ENCODE results near the gene KIF1B. TPM values are rescaled to one million over a fixed set of nuclear protein-coding genes. Genes with fewer than 3 reads are reported as not detected.

KIF1B gene
- total and polyA plus RNA-seq, 10 of the 15 experiments (the other 5 are each of a cell fraction or from before 2014, with no cell fraction given): 2.1 to 16.5 (median 8.7) TPM

- no peaks in the 10 kb centered on the region for H4K20me1 ChIP-seq (ENCODE audit: control insufficient read depth, insufficient read depth)
- FAIRE-seq: no peak
- no peaks in the 10 kb centered on the region for H3K4me1 ChIP-seq (ENCODE audit: control insufficient read depth, insufficient read depth, low read length)
- H3K27ac ChIP-seq (ENCODE audit: control insufficient read depth, insufficient read depth): no peak overlapping the region
- ChIA-PET SMC1A (ENCODE audit: uncharacterized antibody, unreplicated experiment) (interaction anchor here (1.2 kb wide), 1 partner anchor 10 kb away, joined by 3 read pairs; no protein-coding TSS in a partner anchor), RAD21 (ENCODE audit: unreplicated experiment) (no interaction called here), POLR2A (no interaction called here), CTCF (interaction anchor here (2.1 kb wide), 1 partner anchor 106 kb away, joined by 6 read pairs; the partner anchor contains the start of gene KIF1B)
- no peak overlapping the region for H3K4me3 ChIP-seq
- no peaks in the 10 kb centered on the region for H3K9me3 ChIP-seq (replicated peaks; ENCODE audit: control insufficient read depth, insufficient read depth, low read length)
- no peak overlapping the region for H3K9ac ChIP-seq (ENCODE audit: control insufficient read depth, insufficient read depth, low read length)
- intact Hi-C loops (cut with micrococcal nuclease; ENCODE audit: unreplicated experiment) (no loop called here), in situ Hi-C loops (cut with MboI) (no loop called here)
- no peak overlapping the region for H2AFZ ChIP-seq (ENCODE audit: control insufficient read depth, low read depth, low read length)
- no peak for TF ChIP-seq SREBF2 (IDR thresholded peaks at IDR 0.05; ENCODE audit: low read length)
- no peak for TF ChIP-seq HSF1 (IDR thresholded peaks at IDR 0.05; ENCODE audit: low read depth, low read length)
- no peak for TF ChIP-seq ETV6 (conservative IDR thresholded peaks at IDR 0.05 in 1 of 2, IDR thresholded peaks at IDR 0.05 in 1 of 2; ENCODE audit: borderline replicate concordance in 1 of 2, low read depth in 1 of 2)
- no peak for TF ChIP-seq FOXK2 (IDR thresholded peaks at IDR 0.05)
- no peak for TF ChIP-seq SMARCA5 (IDR thresholded peaks at IDR 0.05)
- no peak for TF ChIP-seq NFYB (IDR thresholded peaks at IDR 0.05; ENCODE audit: insufficient read depth, low read depth, low read length)
- TF ChIP-seq TCF12 (IDR thresholded peaks at IDR 0.05; ENCODE audit: low read depth, low read length): no peak
- H3K27me3 ChIP-seq (replicated peaks in 1 of 2; ENCODE audit: control insufficient read depth in 2 of 2, insufficient read depth in 2 of 2, low read length in 1 of 2): no peaks in the 10 kb centered on the region
- no peak overlapping the region for H3K4me2 ChIP-seq (ENCODE audit: control insufficient read depth, insufficient read depth)
- no TSS peak for BruUV-seq (replicated peaks)
- no peaks in the 10 kb centered on the region for H3K79me2 ChIP-seq (ENCODE audit: control insufficient read depth, insufficient read depth, low read length)
- DNase-seq (ENCODE audit: low read depth, low spot score): no peak
- WGBS (ENCODE audit: insufficient coverage, insufficient replicate concordance, low lambda C conversion rate, missing lambda C conversion rate): 45% methylated on average over 2 of the region's 2 CpGs
- ATAC-seq: no peak
- no peaks in the 10 kb centered on the region for H3K36me3 ChIP-seq (ENCODE audit: control insufficient read depth in 2 of 2, insufficient read depth in 2 of 2, low read length in 1 of 2)
Observed at GRCh38 chr1:10316752-10317151, 106.4 kb downstream of the KIF1B start.
